Measurements from ENCODE around the gene ATP5PO.

GRCh38 chr21:33908760-33909159 lies 6.8 kb downstream of the ATP5PO start:
- TF ChIP-seq CTCF (IDR thresholded peaks at IDR 0.05; ENCODE audit: poor library complexity) (no peak), EZH2phosphoT487 (IDR thresholded peaks at IDR 0.05; ENCODE audit: low read depth, severe bottlenecking, unreplicated experiment) (no peak)

Data from hepatocyte (in vitro differentiated cells).